SKM-1 (cell line): ENCODE measurements around the gene STK16.

Experiments used
- DNase-seq: peaks from one replicate; lab custom pipeline; 2025; ENCODE audit not compliant: unreplicated experiment; lab: John Stamatoyannopoulos, UW

STK16 gene

GRCh38 chr2:219213486-219214071 is 31.7 kb upstream of the STK16 start:
- DNase-seq = no peak

DNA sequence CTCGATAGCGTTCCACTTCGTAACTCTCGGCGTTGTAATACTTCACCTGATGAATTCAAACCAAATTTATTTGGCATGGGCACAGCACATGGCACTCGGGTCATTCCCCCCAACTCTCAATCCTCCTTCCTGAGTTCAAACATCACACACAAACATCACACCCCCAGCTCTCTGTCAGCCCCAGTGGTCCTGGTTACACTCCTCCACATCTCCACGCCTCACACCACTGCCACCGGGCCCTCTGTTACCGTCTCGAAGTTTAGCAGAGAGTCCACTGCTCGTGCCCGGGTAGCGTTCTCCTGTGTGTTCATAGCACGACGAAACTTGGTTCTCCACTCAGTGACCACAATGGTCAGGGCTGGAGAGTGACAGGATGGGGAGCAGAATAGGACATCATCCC is 31.1 kb upstream of the STK16 start:
- DNase-seq = no peak

- no peak for DNase-seq
These were observed 30.5 kb upstream of the STK16 start for GRCh38 chr2:219214786-219215185.

DNA sequence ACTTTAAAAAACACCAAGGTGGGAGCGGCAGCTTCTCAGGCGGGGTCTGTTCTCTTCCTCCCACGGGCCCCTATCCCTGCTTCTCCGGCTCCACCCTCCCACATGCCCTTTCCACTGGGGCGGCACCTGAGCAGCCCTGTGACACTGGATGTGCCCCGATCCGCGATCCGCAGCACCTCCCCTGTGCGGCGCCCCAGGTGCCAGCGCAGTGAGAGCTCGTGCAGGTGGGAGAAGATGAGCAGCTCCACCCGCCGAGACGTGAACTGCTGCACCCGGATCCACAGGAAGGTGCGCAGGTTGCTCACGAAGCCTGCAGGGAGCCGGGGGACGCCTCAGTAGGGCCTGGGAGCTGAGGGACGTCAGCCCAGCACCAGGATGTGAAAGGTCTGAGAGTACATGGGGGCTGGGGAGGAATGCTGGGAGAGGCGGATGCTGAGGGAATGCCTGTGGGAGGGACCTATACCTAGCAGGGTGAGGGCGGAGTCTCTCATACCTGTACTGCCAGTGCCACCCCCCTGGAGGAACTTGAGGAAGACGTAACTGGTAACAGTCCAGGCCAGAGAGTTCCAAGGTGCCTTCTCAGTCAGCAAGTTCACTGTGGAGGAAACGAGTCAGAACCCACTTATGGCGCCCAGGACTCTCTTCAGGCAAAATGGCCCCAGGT is 29.3 kb upstream of the STK16 start:
- no peak for DNase-seq

DNA sequence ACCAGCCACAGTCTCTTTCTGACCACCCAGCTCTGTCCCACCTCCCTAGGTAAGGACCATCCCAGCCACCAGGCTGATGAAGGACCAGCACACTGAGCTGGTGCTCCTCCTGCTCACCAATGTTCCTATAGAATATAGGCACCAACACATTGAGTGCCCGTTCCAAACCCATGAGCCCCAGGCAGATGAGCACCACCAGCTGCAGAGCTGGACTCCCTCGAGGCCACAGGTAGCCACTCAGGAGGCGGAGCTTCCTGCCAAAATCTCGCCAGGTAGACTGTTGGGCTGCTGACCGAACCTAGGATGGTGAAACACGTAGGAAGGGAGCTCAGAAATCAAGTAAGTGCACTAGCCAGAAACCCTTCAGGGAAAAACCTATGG is 28.8 kb upstream of the STK16 start:
- no peak for DNase-seq

GRCh38 chr2:219218217-219218731 is 27.0 kb upstream of the STK16 start:
- DNase-seq = no peak

DNA sequence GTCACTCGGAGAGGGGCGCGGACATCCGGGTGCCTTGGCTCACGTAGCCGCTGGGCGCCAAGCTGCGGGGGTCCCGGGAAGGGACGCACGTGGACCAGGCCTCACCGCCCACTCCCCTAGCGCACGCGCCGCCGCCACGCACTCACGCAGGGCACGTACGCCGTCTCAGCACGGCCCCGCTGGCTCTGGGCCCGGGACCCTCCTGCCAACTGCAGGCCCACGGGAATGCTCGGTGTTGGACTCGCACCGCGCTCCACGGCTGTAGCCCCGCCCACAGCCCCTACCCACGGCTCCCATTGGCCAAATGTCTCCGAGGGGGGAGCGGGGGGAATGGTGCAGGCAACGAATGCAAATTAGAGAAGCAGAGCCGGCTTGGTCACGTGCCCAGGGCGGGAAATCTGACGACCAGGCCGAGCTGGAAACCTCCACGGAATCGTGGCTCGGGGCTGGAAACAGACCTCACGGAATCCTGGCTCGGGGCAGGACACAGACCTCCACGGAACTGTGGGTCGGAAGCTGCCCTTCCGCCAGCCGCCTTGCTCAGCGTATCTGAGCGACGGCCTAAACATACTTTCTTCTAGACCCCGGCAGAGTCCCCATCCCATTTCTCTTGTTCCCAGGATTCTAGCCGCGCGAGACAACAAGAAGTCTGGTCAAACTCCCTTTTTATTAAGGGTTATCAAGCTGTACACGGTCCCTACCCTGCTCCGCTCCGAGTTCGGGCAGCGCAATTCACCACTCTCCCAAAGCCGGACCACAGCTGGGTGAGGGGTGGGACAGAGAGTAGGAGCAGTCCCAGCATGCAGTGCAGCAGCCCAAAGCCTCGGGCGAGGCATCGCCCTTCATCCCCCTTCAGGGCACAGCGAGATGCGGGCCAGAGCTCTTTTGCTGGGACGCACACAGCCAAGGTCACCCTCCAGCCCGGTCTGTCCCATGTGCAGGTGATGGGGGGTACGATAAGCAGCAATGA is 26.3 kb upstream of the STK16 start, which contains the start of gene ABCB6:
Gene ABCB6, minus strand, starts transcription at position 227 of the 970 bp plus-strand sequence. CDS start 285 bp downstream, outside the sequence.
- no peak for DNase-seq

GRCh38 chr2:219219784-219220532 is 25.3 kb upstream of the STK16 start:
- no peak for DNase-seq

DNA sequence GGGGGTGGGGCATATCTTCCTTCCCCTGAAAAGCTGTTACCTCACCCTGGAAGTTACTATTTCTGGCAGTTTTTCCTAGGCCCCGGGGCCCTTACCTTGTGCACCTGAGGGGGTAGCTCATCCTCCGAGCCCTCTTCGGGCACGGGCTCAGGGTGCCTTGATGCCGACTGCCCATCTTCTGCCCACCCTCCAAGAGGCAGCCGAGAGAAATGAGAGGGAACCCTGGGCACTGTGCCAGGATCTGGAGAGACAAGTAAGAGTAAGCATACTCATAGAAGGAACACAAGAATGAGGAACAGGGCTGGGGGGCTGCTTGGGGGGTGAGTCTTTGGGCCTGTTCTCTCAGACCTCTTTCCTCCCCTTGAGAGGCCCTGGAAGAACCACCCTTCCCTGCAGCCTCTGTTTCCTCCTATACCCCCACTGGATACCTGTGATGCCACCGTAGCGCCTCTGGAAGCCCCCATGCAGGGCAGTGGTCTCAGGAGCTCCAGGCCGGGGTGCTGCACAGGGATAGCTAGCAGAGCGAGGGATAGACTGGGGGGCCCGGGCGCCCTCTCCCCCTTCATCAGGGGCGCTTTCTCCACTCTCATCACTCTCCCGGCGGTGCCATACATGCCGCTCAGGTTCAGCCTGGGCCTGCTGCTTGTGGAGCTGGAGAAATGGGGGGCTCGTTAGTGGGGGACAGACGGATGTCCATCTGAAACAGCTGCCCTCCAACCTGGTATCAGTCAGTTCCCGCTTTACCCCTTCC is 24.5 kb upstream of the STK16 start:
- no peak for DNase-seq

GRCh38 chr2:219221957-219222518 is 23.2 kb upstream of the STK16 start:
- DNase-seq = no peak

DNA sequence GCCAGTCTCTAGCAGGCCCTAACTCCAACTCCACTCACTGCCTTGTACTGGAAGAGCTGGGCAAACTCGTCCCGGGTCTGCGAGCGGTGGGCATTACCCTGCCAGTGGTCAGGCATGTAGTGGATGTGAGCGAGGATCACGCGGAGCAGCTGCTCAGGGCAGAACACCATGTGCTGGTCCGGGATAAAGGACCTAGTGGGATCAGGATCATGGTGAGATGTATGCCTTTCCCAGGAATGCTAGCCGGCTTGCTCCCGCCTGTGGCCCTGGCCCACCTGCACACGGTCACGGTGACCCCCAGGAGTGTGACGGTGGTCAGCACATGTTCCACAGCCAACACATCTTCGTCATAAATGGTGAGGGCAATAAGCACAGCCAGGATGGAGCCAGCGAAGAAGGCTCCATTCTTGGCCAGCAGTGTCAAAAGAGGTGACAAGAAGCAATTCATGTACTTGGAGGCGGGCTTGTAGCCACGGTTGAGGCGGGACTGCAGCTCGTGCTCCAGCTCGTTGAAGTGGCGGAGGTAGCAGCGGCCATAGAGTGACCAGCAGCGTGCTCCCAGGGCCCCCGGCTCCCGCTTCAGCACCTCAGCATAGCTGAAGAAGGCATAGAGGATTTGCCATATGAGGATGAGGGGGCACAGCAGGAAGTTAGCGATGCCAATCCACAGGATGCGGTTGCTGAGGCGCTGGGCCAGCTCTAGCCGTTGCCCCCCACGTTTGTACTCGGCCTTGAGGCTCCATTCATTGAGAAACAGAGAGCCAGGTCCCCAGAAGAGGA is 21.3 kb upstream of the STK16 start:
- DNase-seq = no peak

- DNase-seq = peak; percentile 83
These were observed 19.9 kb upstream of the STK16 start for GRCh38 chr2:219225350-219225749.

GRCh38 chr2:219228041-219228910 is 17.0 kb upstream of the STK16 start:
- DNase-seq = no peak

DNA sequence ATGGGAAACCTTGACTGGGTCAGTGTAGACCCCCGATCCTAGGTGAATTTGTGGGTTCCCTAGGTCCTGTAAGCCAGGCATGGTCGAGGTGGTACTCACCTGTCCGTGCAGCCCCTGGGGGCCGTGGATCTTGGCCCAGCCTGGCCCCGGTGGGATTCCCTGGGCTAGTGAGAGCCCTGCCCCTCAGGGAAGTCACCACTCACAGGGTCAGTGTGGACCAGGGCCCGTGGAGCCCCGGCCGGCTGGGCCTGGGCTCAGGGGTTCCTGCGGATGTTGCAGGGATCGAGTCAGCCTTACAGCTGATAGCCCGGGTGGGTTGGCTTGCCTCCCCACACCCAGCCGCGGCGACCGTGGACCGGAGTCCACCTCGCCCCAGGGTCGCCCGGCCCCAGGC is 16.4 kb upstream of the STK16 start:
- DNase-seq = no peak

GRCh38 chr2:219229305-219230058 is 15.8 kb upstream of the STK16 start, which contains the start of the genes ANKZF1 and ATG9A:
TSS of gene ANKZF1 (plus strand) at chr2:219229806. CDS start at chr2:219230258, 452 bp downstream.
TSS of gene ATG9A (minus strand) at chr2:219229636. CDS start at chr2:219228024, 1,612 bp downstream.
- DNase-seq = peak; percentile 98

GRCh38 chr2:219230059-219230540 is 15.2 kb upstream of the STK16 start:
- peak; percentile 54 for DNase-seq

DNA sequence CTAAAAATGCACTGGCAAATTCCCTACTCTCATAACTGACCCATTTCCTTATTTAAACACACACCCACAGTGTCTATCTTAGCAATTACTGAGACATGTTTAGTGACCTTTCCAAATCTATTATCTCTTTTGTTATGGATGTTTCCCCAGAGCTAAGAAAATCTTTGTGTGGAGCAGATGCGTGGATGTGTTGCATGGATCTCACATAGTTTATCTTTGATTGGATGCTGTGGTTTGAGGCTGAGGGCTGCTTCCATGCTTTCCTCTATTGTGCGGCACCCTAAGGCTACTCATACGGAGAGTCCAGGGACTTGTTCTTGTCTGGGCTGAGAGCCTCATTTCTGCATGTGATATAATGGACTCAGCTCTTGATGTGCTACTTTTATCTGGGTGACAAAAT is 10.9 kb upstream of the STK16 start:
- no peak for DNase-seq
